ENCODE data around the gene C1QTNF1.

GRCh38 chr17:78999947-79000395 is 24.0 kb upstream of the C1QTNF1 start:
- no peak for TF ChIP-seq CTCF (IDR thresholded peaks at IDR 0.05; ENCODE audit: extremely low read depth in 1 of 2, insufficient read depth in 1 of 2, low read depth in 1 of 2, low read length in 2 of 2)
- TF ChIP-seq POLR2A (IDR thresholded peaks at IDR 0.05; ENCODE audit: low read depth, low read length) = no peak
- no peak for TF ChIP-seq EZH2 (IDR thresholded peaks at IDR 0.05; ENCODE audit: borderline replicate concordance, low read depth, low read length, severe bottlenecking)
- TF ChIP-seq POLR2AphosphoS5 (IDR thresholded peaks at IDR 0.05; ENCODE audit: insufficient read depth, low read depth, low read length) = no peak
- no peak for TF ChIP-seq JUN (IDR thresholded peaks at IDR 0.05; ENCODE audit: borderline replicate concordance, insufficient read depth, insufficient read length, low read depth)
- no peak for TF ChIP-seq MAX (IDR thresholded peaks at IDR 0.05; ENCODE audit: insufficient read depth, insufficient read length)
- no peak for TF ChIP-seq FOS (IDR thresholded peaks at IDR 0.05; ENCODE audit: borderline replicate concordance, insufficient read depth, low read length)
- no peak for TF ChIP-seq GATA2 (IDR thresholded peaks at IDR 0.05; ENCODE audit: insufficient read depth, insufficient read length, low read depth, low read length)
